Adipocyte (in vitro differentiated cells): ENCODE results near the gene KANSL1.
"Not testable (repeated sequence)": the region's sequence is repeated elsewhere in the genome, so short reads cannot be mapped to it uniquely, and the experiment has no call there.

Experiments
- DNase-seq: peaks from one replicate; pipeline ENCODE4 v3.0.0-alpha.2; 2015; ENCODE audit warnings: low read depth
- H3K27me3 ChIP-seq: replicated peaks from 2 replicates; pipeline ENCODE4 v1.7.0; 2013; ENCODE audit warnings: mild to moderate bottlenecking, low read length, moderate library complexity; ENCODE audit not compliant: control insufficient read depth, insufficient read depth
- H3K36me3 ChIP-seq: 2 replicates; pipeline ENCODE4 v1.7.0; 2013; ENCODE audit warnings: low read length, mild to moderate bottlenecking, moderate library complexity; ENCODE audit not compliant: control insufficient read depth, insufficient read depth, severe bottlenecking
- H3K4me1 ChIP-seq: 2 replicates; pipeline ENCODE4 v1.7.0; 2013; ENCODE audit warnings: mild to moderate bottlenecking, low read length, moderate library complexity; ENCODE audit not compliant: control insufficient read depth, insufficient read depth
- H3K4me3 ChIP-seq: 2 replicates; pipeline ENCODE4 v1.7.0; 2013; ENCODE audit warnings: mild to moderate bottlenecking, low read length, moderate library complexity
- H3K9ac ChIP-seq: 2 replicates; pipeline ENCODE4 v1.7.0; 2013; ENCODE audit warnings: mild to moderate bottlenecking, low read length, moderate library complexity
- H3K9me3 ChIP-seq: 2 replicates; pipeline ENCODE4 v1.7.0; 2013; ENCODE audit warnings: mild to moderate bottlenecking, low read length, moderate library complexity; ENCODE audit not compliant: control insufficient read depth

The KANSL1 gene

DNA sequence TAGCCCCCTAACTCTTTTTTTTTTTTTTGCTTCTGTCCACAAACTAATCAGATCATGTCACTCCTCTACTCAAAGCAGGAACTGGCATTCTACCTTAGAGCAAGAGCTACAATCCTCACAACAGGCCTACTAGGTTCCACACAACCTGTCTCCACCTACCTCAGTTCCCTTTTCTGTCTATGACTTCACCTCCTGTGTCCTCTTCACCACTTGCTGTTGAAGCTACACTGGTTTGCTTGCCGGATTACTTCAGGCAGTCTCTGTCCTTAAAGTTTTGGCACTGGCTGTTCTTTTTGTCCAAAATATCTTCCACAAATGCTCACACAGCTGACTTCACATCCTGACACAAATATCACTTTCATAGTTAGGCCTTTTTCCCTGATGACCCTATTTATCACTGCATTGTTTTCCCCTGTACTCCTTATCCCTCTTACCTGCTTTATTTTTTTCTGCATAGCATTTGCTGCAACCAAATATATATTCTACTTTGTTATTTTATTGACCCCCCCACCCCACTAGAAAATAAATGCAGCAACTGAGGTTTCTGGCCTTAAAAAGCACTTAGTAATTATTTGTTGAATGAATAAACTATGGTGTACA is 72.0 kb downstream of the KANSL1 start:
- DNase-seq: no peak
- Histone ChIP-seq H3K9ac (no peak overlapping the region), H3K4me1 (peaks cover 29% of the 10 kb centered on the region), H3K36me3 (no peaks in the 10 kb centered on the region), H3K9me3 (no peaks in the 10 kb centered on the region), H3K27me3 (no peaks in the 10 kb centered on the region), H3K4me3 (no peak overlapping the region)

- no peaks in the 10 kb centered on the region for H3K27me3 ChIP-seq
- no peak for DNase-seq
Measured at GRCh38 chr17:46120537-46120936, 72.7 kb downstream of the KANSL1 start.

GRCh38 chr17:46120078-46120477 is 73.2 kb downstream of the KANSL1 start:
- Histone ChIP-seq H3K36me3 (no peaks in the 10 kb centered on the region), H3K9me3 (no peaks in the 10 kb centered on the region), H3K9ac (no peak overlapping the region), H3K27me3 (no peaks in the 10 kb centered on the region), H3K4me1 (peaks cover 27% of the 10 kb centered on the region), H3K4me3 (no peak overlapping the region)
- DNase-seq: no peak

More at GRCh38 chr17:46120537-46120936, 72.7 kb downstream of the KANSL1 start:
- H3K4me3 ChIP-seq: no peak overlapping the region
- no peaks in the 10 kb centered on the region for H3K36me3 ChIP-seq
- no peaks in the 10 kb centered on the region for H3K9me3 ChIP-seq
- H3K9ac ChIP-seq: no peak overlapping the region
- H3K4me1 ChIP-seq: peaks cover 27% of the 10 kb centered on the region

DNA sequence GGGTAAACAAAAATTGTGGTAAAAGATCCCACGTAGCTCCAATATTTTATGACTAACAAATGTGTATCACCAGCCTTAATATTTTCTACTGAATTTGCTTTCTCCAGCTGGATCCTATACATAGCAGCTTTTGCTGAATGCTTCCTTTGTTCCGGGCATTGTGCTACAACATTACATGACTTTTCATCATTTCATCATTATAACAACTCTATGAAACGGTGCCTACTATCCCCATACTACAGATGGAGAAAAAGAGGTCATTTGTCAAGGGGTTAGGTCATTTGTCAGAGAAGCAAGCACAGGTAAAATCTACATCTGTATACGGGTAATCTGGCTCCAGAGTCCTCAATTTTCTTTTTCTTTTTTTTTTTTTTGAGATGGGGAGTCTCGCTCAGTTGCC is 74.3 kb downstream of the KANSL1 start:
- DNase-seq: no peak
- H3K4me1 ChIP-seq: peaks cover 27% of the 10 kb centered on the region
- H3K9ac ChIP-seq: no peak overlapping the region
- no peaks in the 10 kb centered on the region for H3K36me3 ChIP-seq
- H3K4me3 ChIP-seq: no peak overlapping the region
- no peaks in the 10 kb centered on the region for H3K27me3 ChIP-seq
- H3K9me3 ChIP-seq: no peaks in the 10 kb centered on the region

DNA sequence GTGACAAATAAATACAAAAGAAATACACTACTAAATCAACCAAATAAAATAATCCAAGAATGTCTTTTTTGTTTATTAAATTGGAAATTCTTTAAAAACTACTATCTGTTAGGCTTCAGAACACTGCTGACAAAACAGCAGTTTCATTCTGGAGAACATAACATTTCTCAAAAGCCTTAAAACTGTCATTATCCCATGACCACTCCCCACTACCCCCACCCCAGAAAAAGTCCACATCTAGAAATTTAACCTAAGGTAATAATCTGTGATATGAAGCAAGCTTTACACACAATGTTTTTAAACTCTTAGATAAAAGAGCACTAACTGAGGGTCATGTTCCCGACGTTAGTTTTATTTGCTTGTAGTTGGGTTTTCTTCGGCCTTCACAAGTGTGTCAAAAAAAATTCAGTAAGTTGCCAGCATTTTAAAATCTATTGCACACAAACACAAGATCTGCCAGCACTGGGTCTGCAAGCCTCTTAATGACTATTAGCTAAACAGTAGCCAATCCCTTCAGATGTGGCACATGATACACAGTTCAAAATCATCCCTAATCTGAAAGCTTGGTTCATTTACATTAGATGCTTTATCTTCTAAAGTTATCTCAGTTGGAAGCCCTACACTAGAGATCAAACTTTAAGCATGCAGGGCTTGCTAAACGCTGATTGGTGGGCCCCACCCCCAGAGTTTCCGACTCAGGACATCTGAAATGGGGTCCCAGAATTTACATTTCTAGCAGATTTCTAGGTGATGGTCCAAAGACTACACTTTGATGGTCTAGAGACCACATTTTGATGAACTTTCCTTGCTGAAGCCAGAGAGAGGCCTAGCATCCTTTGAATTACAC is 75.2 kb downstream of the KANSL1 start:
- no peak for DNase-seq
- H3K4me3 ChIP-seq: no peak overlapping the region
- H3K36me3 ChIP-seq: no peaks in the 10 kb centered on the region
- no peak overlapping the region for H3K9ac ChIP-seq
- H3K4me1 ChIP-seq: peaks cover 27% of the 10 kb centered on the region
- no peaks in the 10 kb centered on the region for H3K27me3 ChIP-seq
- H3K9me3 ChIP-seq: no peaks in the 10 kb centered on the region

GRCh38 chr17:46117117-46117516 is 76.1 kb downstream of the KANSL1 start:
- no peaks in the 10 kb centered on the region for H3K36me3 ChIP-seq
- peaks cover 27% of the 10 kb centered on the region for H3K4me1 ChIP-seq

DNA sequence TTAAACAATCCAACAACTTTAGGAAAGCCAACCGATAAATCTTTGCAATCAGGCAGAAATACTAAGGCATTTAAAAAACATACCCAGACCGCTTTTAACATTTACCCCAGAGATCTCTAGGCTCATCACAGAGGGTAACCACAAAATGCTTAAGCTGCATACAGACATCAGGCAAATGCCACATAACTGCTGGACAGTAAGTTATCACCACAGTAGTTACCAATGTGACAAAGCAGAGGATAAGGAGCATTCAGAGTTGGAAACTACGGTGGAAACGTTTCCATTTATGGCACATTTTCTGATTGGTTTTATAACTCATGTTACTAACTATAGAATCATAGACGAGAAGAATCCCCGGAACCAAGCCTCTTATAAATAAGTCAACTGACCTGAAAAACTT is 77.5 kb downstream of the KANSL1 start:
- Histone ChIP-seq H3K9me3 (no peaks in the 10 kb centered on the region), H3K36me3 (no peaks in the 10 kb centered on the region), H3K4me1 (peaks cover 18% of the 10 kb centered on the region), H3K9ac (no peak overlapping the region), H3K27me3 (no peaks in the 10 kb centered on the region), H3K4me3 (no peak overlapping the region)
- peak; percentile 36 for DNase-seq

More at GRCh38 chr17:46117117-46117516, 76.1 kb downstream of the KANSL1 start:
- no peak overlapping the region for H3K9ac ChIP-seq
- H3K4me3 ChIP-seq: no peak overlapping the region
- H3K27me3 ChIP-seq: no peaks in the 10 kb centered on the region
- no peak for DNase-seq
- H3K9me3 ChIP-seq: no peaks in the 10 kb centered on the region

GRCh38 chr17:46111236-46111635 is 82.0 kb downstream of the KANSL1 start:
- DNase-seq: not testable (repeated sequence)
- peaks cover 38% of the 10 kb centered on the region for H3K4me1 ChIP-seq

DNA sequence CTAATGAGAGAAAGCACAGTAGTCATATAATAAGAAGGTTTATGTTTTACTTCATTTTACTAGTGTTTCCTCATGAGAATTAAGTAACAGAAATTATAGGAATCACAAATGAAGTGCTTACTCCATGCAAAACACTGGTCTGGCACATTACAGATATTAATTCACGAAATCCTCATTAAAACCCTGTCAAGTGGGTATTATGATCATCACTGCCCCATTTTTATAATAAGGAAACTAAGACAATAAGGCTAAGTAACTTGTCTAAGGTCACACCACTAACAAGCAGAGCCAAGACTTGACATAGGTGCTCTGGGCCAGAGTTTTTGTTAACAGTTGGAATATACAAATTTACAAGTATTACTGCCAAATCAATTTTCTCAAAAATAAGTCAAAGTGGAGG is 83.0 kb downstream of the KANSL1 start:
- no peak overlapping the region for H3K4me3 ChIP-seq
- DNase-seq: no peak
- H3K36me3 ChIP-seq: no peaks in the 10 kb centered on the region
- H3K9ac ChIP-seq: no peak overlapping the region
- H3K4me1 ChIP-seq: peaks cover 33% of the 10 kb centered on the region
- no peaks in the 10 kb centered on the region for H3K9me3 ChIP-seq
- H3K27me3 ChIP-seq: no peaks in the 10 kb centered on the region

More at GRCh38 chr17:46111236-46111635, 82.0 kb downstream of the KANSL1 start:
- H3K36me3 ChIP-seq, H3K27me3 ChIP-seq, H3K9me3 ChIP-seq, H3K4me3 ChIP-seq, H3K9ac ChIP-seq: not testable (repeated sequence)

DNA sequence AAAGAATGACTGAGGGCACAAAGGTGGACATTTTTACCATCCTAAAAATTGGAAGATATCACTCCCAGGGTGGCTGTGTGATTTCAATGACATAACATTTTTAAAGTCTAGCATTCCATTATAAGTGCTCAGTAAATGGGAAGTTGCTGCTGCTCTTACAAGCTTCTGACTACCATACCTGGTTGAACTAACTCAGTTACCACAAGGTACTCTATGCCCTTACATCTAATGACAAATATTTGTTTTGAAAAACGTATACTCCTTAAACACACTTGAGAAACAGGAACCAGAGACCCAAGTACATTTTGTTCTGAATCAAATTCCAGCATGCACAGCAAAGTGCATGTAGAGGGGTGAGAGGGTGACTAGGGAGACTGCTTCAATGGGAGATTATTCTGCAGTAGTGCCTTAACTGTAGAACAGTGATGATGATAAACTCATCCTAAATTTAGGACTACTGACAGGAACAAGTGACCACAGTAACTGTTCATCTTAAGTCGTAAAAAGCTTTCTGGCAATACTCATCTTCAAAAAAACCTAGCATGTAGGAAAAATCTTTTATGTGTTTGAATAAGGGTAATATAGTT is 83.5 kb downstream of the KANSL1 start:
- Histone ChIP-seq H3K27me3 (no peaks in the 10 kb centered on the region), H3K9ac (no peak overlapping the region), H3K4me1 (peaks cover 32% of the 10 kb centered on the region), H3K9me3 (no peaks in the 10 kb centered on the region), H3K36me3 (no peaks in the 10 kb centered on the region), H3K4me3 (no peak overlapping the region)
- DNase-seq: no peak

GRCh38 chr17:46108550-46109110 is 84.6 kb downstream of the KANSL1 start:
- Histone ChIP-seq H3K4me1 (peaks cover 32% of the 10 kb centered on the region), H3K27me3 (no peaks in the 10 kb centered on the region), H3K36me3 (no peaks in the 10 kb centered on the region), H3K9ac (no peak overlapping the region), H3K9me3 (no peaks in the 10 kb centered on the region), H3K4me3 (no peak overlapping the region)
- DNase-seq: no peak
